H1 (cell line): ENCODE results near the gene DUSP10. TPM values are rescaled to one million over a fixed set of nuclear protein-coding genes. Genes with fewer than 3 reads are reported as not detected.

ENCODE experiments used
- CTCF ChIA-PET: fragments of 300-600 bp; sonication (Branson Sonifier 250); formaldehyde crosslinking; loops from one replicate; lab custom pipeline; 2021; ENCODE audit not compliant: partially characterized antibody; lab: Charles Lee
- POLR2A ChIA-PET: fragments of 300-600 bp; sonication (Branson Sonifier 250); formaldehyde crosslinking; loops from one replicate; lab custom pipeline; 2021; ENCODE audit warnings: inconsistent platforms; ENCODE audit not compliant: partially characterized antibody; lab: Charles Lee
- DNase-seq, 2 experiments: peaks; one replicate each; pipeline versions ENCODE4 v3.0.0 to v3.0.0-alpha.2; 2010 to 2022; ENCODE audit warnings: low spot score in 2 of 2, low read depth in 1 of 2, mixed read lengths in 1 of 2
- FAIRE-seq: peaks from 2 replicates; lab custom pipeline; 2011; peaks lifted over from hg19 to GRCh38; lab: Jason Lieb, UNC
- H2AFZ ChIP-seq: 2 replicates; pipeline ENCODE4 v1.8.1; 2012; ENCODE audit warnings: low read length, inconsistent platforms
- H2AK5ac ChIP-seq: 2 replicates; pipeline ENCODE4 v1.6.1; 2013; ENCODE audit warnings: low read depth, low read length
- H2BK120ac ChIP-seq: replicated peaks from 2 replicates; pipeline ENCODE3; 2013; ENCODE audit warnings: low read depth, low read length, inconsistent platforms
- H2BK12ac ChIP-seq: 2 replicates; pipeline ENCODE4 v1.6.1; 2013; ENCODE audit warnings: low read depth, low read length
- H2BK15ac ChIP-seq: 2 replicates; pipeline ENCODE4 v1.6.1; 2013; ENCODE audit warnings: low read length
- H2BK20ac ChIP-seq: 2 replicates; pipeline ENCODE4 v1.6.1; 2013; ENCODE audit warnings: low read length
- H2BK5ac ChIP-seq: 2 replicates; pipeline ENCODE4 v1.6.1; 2013; ENCODE audit warnings: low read depth, low read length
- H3K14ac ChIP-seq: 2 replicates; pipeline ENCODE4 v1.6.1; 2013; ENCODE audit warnings: inconsistent platforms; ENCODE audit not compliant: insufficient read length
- H3K18ac ChIP-seq: 2 replicates; pipeline ENCODE4 v1.6.1; 2013; ENCODE audit warnings: low read length; ENCODE audit errors: extremely low read depth
- H3K23ac ChIP-seq: 2 replicates; pipeline ENCODE4 v1.6.1; 2013; ENCODE audit warnings: inconsistent platforms; ENCODE audit not compliant: insufficient read length
- H3K23me2 ChIP-seq: 2 replicates; pipeline ENCODE4 v1.6.1; 2013; ENCODE audit warnings: low read depth, low read length
- H3K27ac ChIP-seq: 2 replicates; pipeline ENCODE4 v1.6.1; 2011; ENCODE audit warnings: low read depth, low read length, inconsistent platforms
- H3K27me3 ChIP-seq, 4 experiments: replicated peaks in 1 of 4; 1 replicate in 1 of 4; 2 replicates in 3 of 4; pipeline versions ENCODE4 v1.6.1 to v1.8.1; 2011 to 2013; ENCODE audit warnings: low read length in 3 of 4, mild to moderate bottlenecking in 3 of 4, inconsistent platforms in 2 of 4, mixed read lengths in 2 of 4, moderate library complexity in 1 of 4; ENCODE audit not compliant: control insufficient read depth in 3 of 4, insufficient read depth in 3 of 4; ENCODE audit errors: extremely low read depth in 1 of 4
- H3K36me3 ChIP-seq, 4 experiments: 2 replicates each; pipeline versions ENCODE4 v1.6.1 to v1.8.1; 2011 to 2013; ENCODE audit warnings: mild to moderate bottlenecking in 4 of 4, low read length in 3 of 4, moderate library complexity in 2 of 4, control low read depth in 1 of 4, inconsistent platforms in 1 of 4; ENCODE audit not compliant: insufficient read depth in 4 of 4, control insufficient read depth in 2 of 4
- H3K4ac ChIP-seq: replicated peaks from 2 replicates; pipeline ENCODE3; 2013; ENCODE audit warnings: low read length, low read depth, mixed read lengths, inconsistent platforms; ENCODE audit not compliant: insufficient read length
- H3K4me1 ChIP-seq, 4 experiments: replicated peaks in 1 of 4; 1 replicate in 1 of 4; 2 replicates in 3 of 4; pipeline versions ENCODE4 v1.6.1 to v1.8.1; 2011 to 2013; ENCODE audit warnings: low read length in 3 of 4, inconsistent platforms in 2 of 4, mixed read lengths in 1 of 4; ENCODE audit not compliant: insufficient read depth in 4 of 4, control insufficient read depth in 3 of 4
- H3K4me2 ChIP-seq, 2 experiments: 2 replicates each; pipeline versions ENCODE4 v1.6.1 to v1.8.1; 2011 to 2013; ENCODE audit warnings: low read depth in 2 of 2, low read length in 2 of 2, control low read depth in 1 of 2, inconsistent platforms in 1 of 2, mild to moderate bottlenecking in 1 of 2; ENCODE audit not compliant: insufficient read depth in 1 of 2
- H3K4me3 ChIP-seq, 4 experiments: fragments of 200-600, 300-600 bp in 1 of 4; sonication (generic), shearing (Covaris generic), sonication (Bioruptor Twin) in 1 of 4; 2 replicates each; pipeline versions ENCODE4 v1.5.1 to v1.8.1; 2011 to 2016; ENCODE audit warnings: low read length in 4 of 4, low read depth in 3 of 4, control low read depth in 2 of 4, inconsistent platforms in 2 of 4, mild to moderate bottlenecking in 2 of 4, mixed read lengths in 1 of 4, moderate library complexity in 1 of 4; ENCODE audit not compliant: insufficient read depth in 2 of 4; ENCODE audit errors: extremely low read depth in 1 of 4
- H3K56ac ChIP-seq: replicated peaks from 2 replicates; pipeline ENCODE3; 2013; ENCODE audit warnings: low read depth, mild to moderate bottlenecking, mixed read lengths, low read length, inconsistent platforms; ENCODE audit not compliant: insufficient read length
- H3K79me1 ChIP-seq: 2 replicates; pipeline ENCODE4 v1.6.1; 2013; ENCODE audit warnings: low read depth, low read length, control low read depth
- H3K79me2 ChIP-seq, 2 experiments: 2 replicates each; pipeline versions ENCODE4 v1.6.1 to v1.8.1; 2012 to 2013; ENCODE audit warnings: low read length in 2 of 2, mild to moderate bottlenecking in 2 of 2, inconsistent platforms in 1 of 2; ENCODE audit not compliant: insufficient read depth in 2 of 2, control insufficient read depth in 1 of 2
- H3K9ac ChIP-seq, 4 experiments: replicated peaks in 1 of 4; 1 replicate in 1 of 4; 2 replicates in 3 of 4; pipeline versions ENCODE4 v1.6.1 to v1.8.1; 2011 to 2013; ENCODE audit warnings: low read depth in 3 of 4, low read length in 3 of 4, control low read depth in 2 of 4, mild to moderate bottlenecking in 2 of 4, moderate library complexity in 2 of 4, inconsistent platforms in 1 of 4; ENCODE audit errors: extremely low read depth in 1 of 4
- H3K9me3 ChIP-seq, 2 experiments: 2 replicates each; pipeline versions ENCODE4 v1.6.1 to v1.8.1; 2012 to 2013; ENCODE audit warnings: mild to moderate bottlenecking in 2 of 2, moderate library complexity in 2 of 2, control low read depth in 1 of 2, inconsistent platforms in 1 of 2, low read depth in 1 of 2, low read length in 1 of 2, mixed read lengths in 1 of 2; ENCODE audit not compliant: insufficient read depth in 2 of 2
- H4K20me1 ChIP-seq, 2 experiments: replicated peaks in 1 of 2; 2 replicates each; pipeline versions ENCODE3 to v1.8.1; 2011 to 2013; ENCODE audit warnings: inconsistent platforms in 2 of 2, low read length in 2 of 2, mild to moderate bottlenecking in 1 of 2; ENCODE audit not compliant: insufficient read depth in 2 of 2, control insufficient read depth in 1 of 2
- H4K5ac ChIP-seq: 2 replicates; pipeline ENCODE4 v1.6.1; 2013; ENCODE audit warnings: low read length, low read depth, mixed read lengths, inconsistent platforms; ENCODE audit not compliant: insufficient read length
- H4K8ac ChIP-seq: 2 replicates; pipeline ENCODE4 v1.8.0; 2013; ENCODE audit warnings: mild to moderate bottlenecking, moderate library complexity, low read length, inconsistent platforms; ENCODE audit not compliant: insufficient read depth; ENCODE audit errors: extremely low read depth
- H4K91ac ChIP-seq: replicated peaks from 2 replicates; pipeline ENCODE3; 2013; ENCODE audit warnings: low read length, mixed read lengths, inconsistent platforms; ENCODE audit not compliant: insufficient read length
- ASH2L ChIP-seq: fragments of 200-600, 300-600 bp; sonication (generic); IDR thresholded peaks from one replicate; pipeline ENCODE4 v1.7.1; 2017; ENCODE audit warnings: low read length
- CTBP2 ChIP-seq: IDR thresholded peaks from 2 replicates; pipeline ENCODE4 v1.7.0; 2011; ENCODE audit warnings: borderline replicate concordance, mild to moderate bottlenecking, moderate library complexity, mixed read lengths, low read length; ENCODE audit not compliant: insufficient read depth, insufficient read length
- PHF8 ChIP-seq: fragments of 200-600 bp; sonication (generic); conservative IDR thresholded peaks from 2 replicates; pipeline ENCODE4 v1.7.1; 2012; ENCODE audit warnings: low read depth, mild to moderate bottlenecking, inconsistent platforms, low read length, moderate library complexity
- RAD21 ChIP-seq, 2 experiments: IDR thresholded peaks in 1 of 2; conservative IDR thresholded peaks in 1 of 2; 2 replicates each; pipeline ENCODE4 v1.6.1; 2011; ENCODE audit warnings: low read depth in 2 of 2, low read length in 2 of 2, improper control_type of control experiment in 1 of 2, inconsistent platforms in 1 of 2, mild to moderate bottlenecking in 1 of 2, moderate library complexity in 1 of 2
- SAP30 ChIP-seq: fragments of 300-600 bp; sonication (generic); IDR thresholded peaks from 2 replicates; pipeline ENCODE4 v1.7.1; 2012; ENCODE audit warnings: low read length, moderate library complexity, mild to moderate bottlenecking, inconsistent platforms; ENCODE audit not compliant: insufficient read depth, insufficient replicate concordance
- SIN3A ChIP-seq, 2 experiments: IDR thresholded peaks in 1 of 2; conservative IDR thresholded peaks in 1 of 2; 2 replicates each; pipeline ENCODE4 v1.6.1; 2011 to 2012; ENCODE audit warnings: low read length in 2 of 2, improper control_type of control experiment in 1 of 2, low read depth in 1 of 2, mild to moderate bottlenecking in 1 of 2
- TAF1 ChIP-seq: IDR thresholded peaks from 2 replicates; pipeline ENCODE4 v1.6.1; 2011; ENCODE audit warnings: mild to moderate bottlenecking, low read depth, low read length
- TBP ChIP-seq: IDR thresholded peaks from 2 replicates; pipeline ENCODE4 v1.6.1; 2011; ENCODE audit warnings: low read depth, low read length, improper control_type of control experiment
- WGBS, 2 experiments: shearing (Covaris generic) in 1 of 2; methylation state at CpG; one replicate each; pipeline versions ENCODE4 v1.1.6 to v1.1.7; 2013 to 2015; ENCODE audit warnings: low lambda C conversion rate in 2 of 2, mixed read lengths in 2 of 2, inconsistent platforms in 1 of 2, low coverage in 1 of 2, missing lambda C conversion rate in 1 of 2; ENCODE audit not compliant: insufficient replicate concordance in 2 of 2, insufficient coverage in 1 of 2, insufficient read length in 1 of 2; ENCODE audit errors: extremely low coverage in 1 of 2, missing lambda C conversion rate in 1 of 2; 5-methylcytosine and 5-hydroxymethylcytosine counted together
- polyA plus RNA-seq, 7 experiments: library from polyadenylated mRNA; depleted of rRNA in 3 of 7; stranded (reverse) in 5 of 7; unstranded in 2 of 7; fragments of >200 nt in 5 of 7; fragments of 200-250 nt in 2 of 7; gene quantifications; 1 replicate in 5 of 7; 2 replicates in 1 of 7; 4 replicates in 1 of 7; pipeline versions ENCODE4 v1.2.1 to v1.2.3, GENCODE V29; 2011 to 2013; ENCODE audit warnings: missing spikeins in 2 of 7, mixed read lengths in 2 of 7
- total RNA-seq: library from RNA; stranded (reverse); fragmentation: NEBNext Ultra II Directional; extraction: Animal tissue kit (Norgen Biotek cat#: 25700); gene quantifications from 2 replicates; pipeline ENCODE4 v1.2.1, GENCODE V29; 2021
- TF ChIP-seq, protein P1 (sequence below): IDR thresholded peaks from 2 replicates; pipeline ENCODE4 v1.6.1; 2012; ENCODE audit warnings: inconsistent platforms

DUSP10 gene
- total and polyA plus RNA-seq, 2 of the 8 experiments (the other 6 are each of a cell fraction or from before 2014, with no cell fraction given) = 1.2 TPM

DNA sequence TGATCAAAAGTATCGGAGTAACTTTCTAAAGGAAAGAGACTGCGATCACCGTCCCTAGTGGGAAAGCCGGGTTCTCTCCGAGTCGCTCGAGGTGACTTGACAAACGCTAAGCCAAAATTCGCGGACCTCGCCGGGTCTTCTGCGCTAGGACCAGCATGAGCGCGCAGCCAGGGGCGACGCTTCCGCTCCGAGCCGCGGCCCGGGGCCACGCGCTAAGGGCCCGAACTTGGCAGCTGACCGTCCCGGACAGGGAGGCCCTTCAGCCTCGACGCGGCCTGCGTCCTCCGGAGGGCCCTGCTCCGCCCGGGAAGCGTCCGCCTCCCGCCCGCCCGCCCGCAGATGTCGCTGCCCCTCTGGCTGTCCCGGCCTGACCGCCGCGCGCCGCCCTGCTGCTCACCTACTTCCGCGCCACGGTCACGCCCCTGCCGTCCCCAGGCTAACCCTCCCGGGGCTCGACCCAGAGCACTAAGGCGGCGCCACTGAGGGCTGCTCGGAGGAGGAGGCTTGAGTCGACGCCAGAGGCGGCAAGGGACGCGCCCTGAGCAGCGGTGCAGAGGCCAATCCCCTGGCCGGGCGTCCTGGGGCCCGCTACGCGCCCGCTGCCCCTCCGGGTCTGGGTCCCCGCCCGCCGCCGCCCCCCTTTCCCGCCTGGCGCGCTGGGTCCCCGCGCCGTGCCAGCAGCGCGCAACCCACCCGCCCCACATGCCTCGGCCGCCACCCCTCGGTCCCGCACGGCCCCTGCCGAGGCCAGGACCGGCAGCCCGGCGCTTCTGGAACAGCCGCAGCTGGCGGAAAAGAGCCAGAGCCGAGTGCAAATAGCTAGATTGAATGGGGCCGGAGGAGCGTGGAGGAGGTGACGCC, 896 bp upstream of the DUSP10 start:
- Histone ChIP-seq H4K5ac (no peak overlapping the region), H4K20me1 (peaks cover 0 to 7% of the 10 kb centered on the region in 2 experiments), H4K91ac (no peak overlapping the region), H3K9me3 (no peaks in the 10 kb centered on the region), H3K36me3 (no peaks in the 10 kb centered on the region), H3K23ac (no peak overlapping the region), H3K9ac (peak overlapping the region in 3 of 4 experiments; percentile 38 to 57 (median 48); a peak in 4 of 7 replicates), H2BK120ac (no peak overlapping the region), H3K4me2 (peak overlapping the region; percentile 96 to 99), H3K14ac (no peak overlapping the region), H3K27ac (no peak overlapping the region), H2BK20ac (no peak overlapping the region), H3K56ac (no peak overlapping the region), H2BK5ac (no peak overlapping the region), H3K18ac (no peak overlapping the region), H3K79me1 (no peaks in the 10 kb centered on the region), H2AK5ac (no peak overlapping the region), H2BK15ac (no peak overlapping the region), H3K4me3 (peak overlapping the region; percentile 49 to 78 (median 60)), H2BK12ac (no peak overlapping the region), H3K27me3 (peaks cover 6 to 27% (median 23%) of the 10 kb centered on the region in 4 experiments), H3K4ac (no peak overlapping the region), H2AFZ (peak overlapping the region; percentile 92), H3K23me2 (peaks cover 15% of the 10 kb centered on the region), H3K4me1 (peaks cover 5 to 13% (median 8%) of the 10 kb centered on the region in 4 experiments), H3K79me2 (no peaks in the 10 kb centered on the region), H4K8ac (peak overlapping the region; percentile 86; the same call in 1 of the 2 replicates)
- DNase-seq = peak; percentile 46 to 80
- POLR2A ChIA-PET = interaction anchor here (0.7 to 3.0 kb wide), 5 partner anchors 10 to 1018 kb away, joined by 3 to 13 read pairs (median 3); no protein-coding TSS in a partner anchor
- CTCF ChIA-PET = interaction anchor here (0.7 to 1.8 kb wide), 18 partner anchors 13 to 428 kb away, joined by 3 to 5 read pairs (median 3); no protein-coding TSS in a partner anchor
- 1% methylated on average over 55 of the region's 98 CpGs; no CpG with 5 or more reads in 1 of the 2 experiments for WGBS, 2 experiments
- FAIRE-seq = no peak
- TF ChIP-seq SAP30 (peak; percentile 18), RAD21 (IDR thresholded peaks at IDR 0.05 in 1 of 2, conservative IDR thresholded peaks at IDR 0.05 in 1 of 2; ENCODE audit: low read depth in 2 of 2, low read length in 2 of 2) (peak; percentile 7 to 25; a peak in 2 of 4 replicates), CTBP2 (peak; percentile 17), ASH2L (peak; percentile 30), PHF8 (peak; percentile 31; the same call in 1 of the 2 replicates), SIN3A (conservative IDR thresholded peaks at IDR 0.05 in 1 of 2, IDR thresholded peaks at IDR 0.05 in 1 of 2; ENCODE audit: low read depth in 1 of 2, low read length in 2 of 2) (peak in 1 of 2 experiments; percentile 21; a peak in 2 of 4 replicates), TBP (peak; percentile 26; the same call in 1 of the 2 replicates), TAF1 (0 out of 2 replicates have a peak, but pooled peaks have one; percentile 43)
- TF ChIP-seq, protein P1, sequence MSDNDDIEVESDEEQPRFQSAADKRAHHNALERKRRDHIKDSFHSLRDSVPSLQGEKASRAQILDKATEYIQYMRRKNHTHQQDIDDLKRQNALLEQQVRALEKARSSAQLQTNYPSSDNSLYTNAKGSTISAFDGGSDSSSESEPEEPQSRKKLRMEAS = peak; percentile 54
